HL-60 (cell line): Measurements from ENCODE around the gene NRCAM.

ENCODE experiments used
- POLR2AphosphoS5 ChIP-seq: IDR thresholded peaks from 2 replicates; pipeline ENCODE4 v1.6.1; 2012; ENCODE audit warnings: low read depth
- SPI1 ChIP-seq: IDR thresholded peaks from 2 replicates; pipeline ENCODE4 v1.6.1; 2012; ENCODE audit warnings: low read depth, mild to moderate bottlenecking, borderline replicate concordance
- TF ChIP-seq, protein P1 (sequence below): IDR thresholded peaks from one replicate; pipeline ENCODE4 v1.5.1; 2011; ENCODE audit warnings: low read length, control low read depth, inconsistent platforms; ENCODE audit not compliant: insufficient read depth

DNA sequence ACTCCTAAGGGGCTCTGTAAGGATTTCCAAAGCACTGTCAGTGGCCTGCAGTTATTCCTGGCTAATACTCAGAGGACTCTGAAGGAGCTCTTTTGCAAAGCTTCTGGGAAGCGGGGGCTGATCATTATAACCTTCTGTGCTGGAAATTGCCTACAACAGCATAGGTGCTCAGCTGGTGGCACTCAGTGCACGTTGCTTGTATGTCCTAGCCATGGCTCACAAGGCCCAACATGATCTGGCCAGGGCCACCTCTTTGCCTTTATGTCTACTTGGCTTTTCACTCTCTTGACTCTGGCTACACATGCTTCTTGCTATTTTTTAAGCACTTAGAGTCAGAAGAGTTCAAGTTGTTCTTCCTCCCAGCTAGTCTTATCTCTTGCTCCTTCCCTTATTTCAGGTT, 343.6 kb downstream of the NRCAM start:
- TF ChIP-seq, protein P1, sequence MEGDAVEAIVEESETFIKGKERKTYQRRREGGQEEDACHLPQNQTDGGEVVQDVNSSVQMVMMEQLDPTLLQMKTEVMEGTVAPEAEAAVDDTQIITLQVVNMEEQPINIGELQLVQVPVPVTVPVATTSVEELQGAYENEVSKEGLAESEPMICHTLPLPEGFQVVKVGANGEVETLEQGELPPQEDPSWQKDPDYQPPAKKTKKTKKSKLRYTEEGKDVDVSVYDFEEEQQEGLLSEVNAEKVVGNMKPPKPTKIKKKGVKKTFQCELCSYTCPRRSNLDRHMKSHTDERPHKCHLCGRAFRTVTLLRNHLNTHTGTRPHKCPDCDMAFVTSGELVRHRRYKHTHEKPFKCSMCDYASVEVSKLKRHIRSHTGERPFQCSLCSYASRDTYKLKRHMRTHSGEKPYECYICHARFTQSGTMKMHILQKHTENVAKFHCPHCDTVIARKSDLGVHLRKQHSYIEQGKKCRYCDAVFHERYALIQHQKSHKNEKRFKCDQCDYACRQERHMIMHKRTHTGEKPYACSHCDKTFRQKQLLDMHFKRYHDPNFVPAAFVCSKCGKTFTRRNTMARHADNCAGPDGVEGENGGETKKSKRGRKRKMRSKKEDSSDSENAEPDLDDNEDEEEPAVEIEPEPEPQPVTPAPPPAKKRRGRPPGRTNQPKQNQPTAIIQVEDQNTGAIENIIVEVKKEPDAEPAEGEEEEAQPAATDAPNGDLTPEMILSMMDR = no peak
- TF ChIP-seq POLR2AphosphoS5 = no peak
- no peak for TF ChIP-seq SPI1
